MCF 10A (cell line): ENCODE measurements around the gene ITFG1. TPM values are rescaled to one million over a fixed set of nuclear protein-coding genes. Genes with fewer than 3 reads are reported as not detected.
"Not testable (repeated sequence)": the region's sequence is repeated elsewhere in the genome, so short reads cannot be mapped to it uniquely, and the experiment has no call there.

Source experiments
- BruUV-seq: library from RNA; stranded (reverse); fragments of 400-500 nt; replicated peaks from 2 replicates; lab custom pipeline; 2021; lab: Mats Ljungman, UMichigan
- CTCF ChIA-PET: fragments of 300-600 bp; sonication (Branson Sonifier 250); formaldehyde crosslinking; extraction: SDS; loops from one replicate; lab custom pipeline; 2021; ENCODE audit warnings: antibody characterized with exemption, inconsistent platforms; lab: Yijun Ruan, JAX
- POLR2A ChIA-PET: fragments of 300-600, 350-650 bp; sonication (Branson Sonifier 250); formaldehyde crosslinking; extraction: SDS; loops from one replicate; lab custom pipeline; 2020; ENCODE audit warnings: antibody characterized with exemption, inconsistent platforms; lab: Yijun Ruan, JAX
- DNase-seq: peaks from one replicate; pipeline ENCODE4 v3.0.0-alpha.2; 2018; ENCODE audit not compliant: unreplicated experiment
- H3K27ac Mint-ChIP-seq: one replicate; pipeline ENCODE4 v1.8.0; 2022; ENCODE audit warnings: mild to moderate bottlenecking, low read depth, mixed read lengths; ENCODE audit not compliant: unreplicated experiment
- H3K27me3 Mint-ChIP-seq: one replicate; pipeline ENCODE4 v1.8.0; 2022; ENCODE audit warnings: mixed read lengths; ENCODE audit not compliant: insufficient read depth, unreplicated experiment
- H3K36me3 Mint-ChIP-seq: one replicate; pipeline ENCODE4 v1.8.0; 2022; ENCODE audit warnings: mild to moderate bottlenecking, moderate library complexity, mixed read lengths; ENCODE audit not compliant: insufficient read depth, unreplicated experiment
- H3K4me1 Mint-ChIP-seq: one replicate; pipeline ENCODE4 v1.8.0; 2022; ENCODE audit warnings: mixed read lengths; ENCODE audit not compliant: insufficient read depth, unreplicated experiment
- H3K4me3 Mint-ChIP-seq: one replicate; pipeline ENCODE4 v1.8.0; 2022; ENCODE audit warnings: mild to moderate bottlenecking, moderate library complexity, mixed read lengths; ENCODE audit not compliant: unreplicated experiment
- H3K9me3 Mint-ChIP-seq: one replicate; pipeline ENCODE4 v1.8.0; 2022; ENCODE audit warnings: mixed read lengths; ENCODE audit not compliant: unreplicated experiment
- CTCF ChIP-seq: fragments of 200-600 bp; IDR thresholded peaks from one replicate; pipeline ENCODE4 v1.8.0; 2022; ENCODE audit warnings: antibody characterized with exemption, mild to moderate bottlenecking; ENCODE audit not compliant: unreplicated experiment
- intact Hi-C: fragments of 100-400 bp; cut with micrococcal nuclease; formaldehyde crosslinking; loops from 2 replicates; pipeline ENCODE4 v1.14.1; 2022
- total RNA-seq: library from RNA; stranded (reverse); gene quantifications from 2 replicates; pipeline ENCODE4 v1.2.3, GENCODE V29; 2022

The ITFG1 gene
- total RNA-seq, 1 experiment from 2014 or later = 35.4 TPM

DNA sequence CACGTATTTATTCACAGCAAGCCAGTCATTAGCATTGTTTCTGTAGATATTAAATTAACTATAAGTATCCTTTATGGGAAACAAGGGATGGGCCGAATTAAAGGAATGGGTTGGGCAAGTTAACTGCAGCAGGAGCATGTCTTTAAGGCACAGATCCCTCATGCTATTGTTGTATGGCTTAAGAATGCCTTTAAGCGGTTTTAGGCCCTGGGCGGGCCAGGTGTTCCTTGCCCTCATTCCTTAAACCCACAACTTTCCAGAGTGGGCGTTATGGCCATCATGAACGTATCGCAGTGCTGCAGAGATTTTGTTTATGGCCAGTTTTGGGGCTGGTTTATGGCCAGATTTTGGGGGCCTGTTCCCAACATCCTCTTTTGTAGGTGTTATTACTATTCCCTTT, 9.3 kb upstream of the ITFG1 start:
- Mint-ChIP-seq H3K36me3 (peaks cover 3% of the 10 kb centered on the region), H3K27me3 (no peaks in the 10 kb centered on the region), H3K9me3 (no peaks in the 10 kb centered on the region), H3K4me3 (no peak overlapping the region), H3K4me1 (peaks cover 16% of the 10 kb centered on the region), H3K27ac (no peak overlapping the region)
- ChIA-PET POLR2A (no interaction called here), CTCF (no interaction called here)
- no peak for TF ChIP-seq CTCF
- DNase-seq = no peak
- intact Hi-C loops = no loop called here
- no TSS peak for BruUV-seq

DNA sequence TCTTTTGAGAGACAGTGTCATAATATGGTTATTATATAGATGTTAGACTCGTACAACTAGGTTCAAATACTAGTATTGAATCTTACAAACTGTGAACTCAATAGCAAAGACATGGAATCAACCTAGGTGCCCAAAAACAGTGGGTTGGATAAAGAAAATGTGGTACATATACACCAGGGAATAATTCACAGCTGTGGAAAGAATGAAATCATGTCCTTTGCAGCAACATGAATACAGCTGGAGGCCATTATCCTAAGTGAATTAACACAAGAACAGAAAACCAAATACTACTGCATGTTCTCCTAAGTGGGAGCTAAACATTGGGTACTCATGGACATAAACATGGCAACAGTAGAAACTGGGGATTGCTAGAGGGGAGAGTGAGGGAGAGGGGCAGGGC, 8.4 kb upstream of the ITFG1 start:
- Mint-ChIP-seq H3K4me3 (no peak overlapping the region), H3K27me3 (no peaks in the 10 kb centered on the region), H3K27ac (no peak overlapping the region), H3K36me3 (no peaks in the 10 kb centered on the region), H3K9me3 (no peaks in the 10 kb centered on the region), H3K4me1 (peaks cover 17% of the 10 kb centered on the region)
- intact Hi-C loops = no loop called here
- no TSS peak for BruUV-seq
- ChIA-PET CTCF (interaction anchor here (0.7 to 1.1 kb wide), 3 partner anchors 11 to 328 kb away, joined by 4 to 5 read pairs (median 5); no protein-coding TSS in a partner anchor), POLR2A (interaction anchor here (0.6 to 1.0 kb wide), 4 partner anchors 8 to 49 kb away, joined by 3 to 4 read pairs (median 3); partner anchors contain the start of genes ITFG1 and PHKB)
- DNase-seq = no peak
- TF ChIP-seq CTCF = no peak

DNA sequence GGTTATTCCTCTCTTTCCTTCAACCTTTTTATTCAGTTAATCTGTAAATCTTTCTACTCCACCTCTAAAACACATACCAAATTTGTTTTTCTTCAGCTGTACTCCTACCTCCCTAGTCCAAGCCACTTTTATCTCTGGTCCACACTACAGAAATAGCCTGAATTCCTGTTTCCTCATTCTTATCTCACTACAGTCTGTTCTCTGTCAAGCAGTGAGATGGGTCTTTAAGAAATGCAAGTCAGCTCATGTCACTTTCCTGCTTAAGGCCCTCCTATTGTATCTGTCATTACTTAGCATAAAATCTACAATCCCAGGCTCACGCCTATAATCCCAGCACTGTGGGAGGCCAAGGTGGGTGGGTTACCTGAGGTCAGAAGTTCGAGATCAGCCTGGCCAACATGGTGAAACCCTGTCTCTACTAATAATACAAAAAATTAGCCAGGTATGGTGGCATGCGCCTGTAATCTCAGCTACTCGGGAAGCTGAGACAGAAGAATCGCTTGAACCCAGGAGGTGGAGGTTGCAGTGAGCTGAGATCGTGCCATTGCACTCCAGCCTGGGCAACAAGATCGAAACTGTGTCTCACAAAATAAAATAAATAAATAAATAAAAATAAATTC, 7.3 kb upstream of the ITFG1 start:
- POLR2A ChIA-PET = interaction anchor here (0.6 kb wide), 1 partner anchor 37 kb away, joined by 3 read pairs; no protein-coding TSS in a partner anchor
- not testable (repeated sequence) for DNase-seq

GRCh38 chr16:47467501-47467900, 6.6 kb upstream of the ITFG1 start:
- TF ChIP-seq CTCF = no peak
- no peaks in the 10 kb centered on the region for H3K9me3 Mint-ChIP-seq

More for the DNA sequence above, 7.3 kb upstream of the ITFG1 start:
- H3K27me3 Mint-ChIP-seq, BruUV-seq, H3K4me3 Mint-ChIP-seq, H3K9me3 Mint-ChIP-seq, H3K36me3 Mint-ChIP-seq, CTCF ChIA-PET, intact Hi-C loops, H3K27ac Mint-ChIP-seq: not testable (repeated sequence)
- peaks cover 25% of the 10 kb centered on the region for H3K4me1 Mint-ChIP-seq

More at GRCh38 chr16:47467501-47467900, 6.6 kb upstream of the ITFG1 start:
- BruUV-seq = no TSS peak
- H3K27me3 Mint-ChIP-seq = no peaks in the 10 kb centered on the region
- peaks cover 25% of the 10 kb centered on the region for H3K4me1 Mint-ChIP-seq
- H3K4me3 Mint-ChIP-seq = no peak overlapping the region
- H3K36me3 Mint-ChIP-seq = no peaks in the 10 kb centered on the region
- no peak overlapping the region for H3K27ac Mint-ChIP-seq
- CTCF ChIA-PET = no interaction called here
- POLR2A ChIA-PET = no interaction called here
- DNase-seq = no peak
- intact Hi-C loops = no loop called here
